Naive thymus-derived CD8-positive, alpha-beta T cell (primary cell): ENCODE data around the gene ARG1. TPM values are rescaled to one million over a fixed set of nuclear protein-coding genes. Genes with fewer than 3 reads are reported as not detected.

ENCODE experiments used
- polyA plus RNA-seq, 3 donors: library from polyadenylated mRNA; unstranded; fragments of 300-500 nt; fragmentation: Illumina TruSeq; gene quantifications; one replicate each; pipeline ENCODE4 v1.2.3, GENCODE V29; 2021
- total RNA-seq, 8 experiments: library from RNA in 2 of 8; stranded (reverse) in 2 of 8; gene quantifications; one replicate each; pipeline ENCODE4 v1.2.3 and lab custom pipeline; 2021 to 2026

The ARG1 gene
- total and polyA plus RNA-seq, 5 experiments from 2014 or later: not detected

Other genes with a start within 250 kb of the ARG1 start
- 10 to 100 TPM; 53.0 to 56.2 TPM for gene MED23, start 55.0 kb downstream of the ARG1 start, total RNA-seq
- gene MED23, start 55.0 kb downstream of the ARG1 start, polyA plus RNA-seq: 10 to 100 TPM in 2 of 3 donors, 1 to 10 TPM in 1; 8.6 to 13.4 (median 10.4) TPM
- under 1 TPM; 0.25 to 0.44 TPM for gene ENPP3, start 64.1 kb downstream of the ARG1 start, total RNA-seq
- gene ENPP3, start 64.1 kb downstream of the ARG1 start, polyA plus RNA-seq: under 1 TPM in 2 of 3 donors, not detected in 1; 0.11 to 0.16 TPM
- not detected for gene OR2A4, start 128.2 kb downstream of the ARG1 start, total RNA-seq
- gene OR2A4, start 128.2 kb downstream of the ARG1 start, polyA plus RNA-seq: not detected
- not detected for gene CTAGE9, start 137.8 kb downstream of the ARG1 start, total RNA-seq
- not detected for gene CTAGE9, start 137.8 kb downstream of the ARG1 start, polyA plus RNA-seq
- gene ENPP1, start 234.8 kb downstream of the ARG1 start, total RNA-seq: under 1 TPM; 0.11 to 0.47 TPM
- not detected for gene ENPP1, start 234.8 kb downstream of the ARG1 start, polyA plus RNA-seq